Measurements from ENCODE around the gene YPEL2.

The YPEL2 gene

DNA sequence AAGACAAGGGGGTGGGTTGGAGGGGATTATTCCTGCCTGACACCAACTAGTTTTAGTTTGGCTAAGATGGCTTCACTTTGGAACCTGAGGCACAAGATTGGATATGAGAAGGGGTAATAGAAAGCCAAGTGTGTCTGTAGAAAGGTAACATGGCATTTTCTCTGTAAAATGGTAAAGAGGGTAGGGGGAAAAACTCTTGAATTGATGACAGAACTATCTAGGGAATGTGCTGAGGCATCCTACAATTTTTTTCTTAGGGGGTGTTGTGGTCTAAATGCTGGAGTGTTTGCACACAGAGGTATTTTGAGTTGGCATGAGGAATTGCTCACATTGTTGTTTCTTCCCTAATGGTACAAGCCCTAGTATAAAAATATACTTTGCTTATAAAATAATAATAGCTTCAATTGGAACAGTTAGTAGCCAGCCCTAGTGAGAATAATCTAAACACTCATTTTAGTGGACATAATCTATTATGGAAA is 25.8 kb downstream of the YPEL2 start:
- DNase-seq (ENCODE audit: low read depth): peak; percentile 50

DNA sequence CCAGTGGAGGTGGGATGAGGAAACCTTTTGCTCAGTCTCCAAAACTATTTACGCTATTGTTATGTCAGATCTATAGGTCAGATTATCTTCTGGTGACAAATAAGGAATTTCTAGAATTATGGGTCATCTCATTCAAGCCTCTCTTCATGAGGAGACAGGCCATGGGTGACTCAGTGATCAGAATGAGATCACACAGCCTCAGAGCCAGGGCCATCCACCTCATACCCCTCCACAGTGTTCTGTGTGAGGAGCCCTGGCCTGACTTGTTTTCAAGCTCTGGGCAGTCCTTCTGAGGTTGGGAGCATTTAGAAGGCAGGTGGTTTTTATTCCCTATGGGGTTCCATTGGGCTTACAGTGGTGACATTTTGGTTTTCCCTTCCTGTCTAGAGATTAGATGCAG is 26.5 kb downstream of the YPEL2 start:
- DNase-seq (ENCODE audit: low read depth): peak; percentile 75

DNA sequence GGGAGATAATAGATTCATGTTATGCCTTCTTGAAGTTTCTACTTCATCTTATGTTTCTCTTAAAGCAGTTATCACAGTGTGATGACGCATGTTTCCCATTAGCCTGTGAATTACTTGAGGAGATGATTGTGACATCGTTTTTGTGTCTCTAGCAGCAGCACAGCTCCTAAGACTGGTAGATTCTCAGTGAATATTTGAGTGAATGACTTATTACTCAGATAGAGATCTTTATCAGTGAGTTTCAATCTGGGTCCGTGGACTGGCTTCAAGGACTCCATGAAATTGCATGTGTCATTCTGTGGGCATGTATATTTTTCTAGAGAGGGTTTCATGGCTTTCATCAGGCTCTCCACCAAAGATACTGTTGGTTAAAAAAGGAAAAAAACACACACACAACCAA is 29.9 kb downstream of the YPEL2 start:
- DNase-seq (ENCODE audit: low read depth): peak; percentile 90

DNA sequence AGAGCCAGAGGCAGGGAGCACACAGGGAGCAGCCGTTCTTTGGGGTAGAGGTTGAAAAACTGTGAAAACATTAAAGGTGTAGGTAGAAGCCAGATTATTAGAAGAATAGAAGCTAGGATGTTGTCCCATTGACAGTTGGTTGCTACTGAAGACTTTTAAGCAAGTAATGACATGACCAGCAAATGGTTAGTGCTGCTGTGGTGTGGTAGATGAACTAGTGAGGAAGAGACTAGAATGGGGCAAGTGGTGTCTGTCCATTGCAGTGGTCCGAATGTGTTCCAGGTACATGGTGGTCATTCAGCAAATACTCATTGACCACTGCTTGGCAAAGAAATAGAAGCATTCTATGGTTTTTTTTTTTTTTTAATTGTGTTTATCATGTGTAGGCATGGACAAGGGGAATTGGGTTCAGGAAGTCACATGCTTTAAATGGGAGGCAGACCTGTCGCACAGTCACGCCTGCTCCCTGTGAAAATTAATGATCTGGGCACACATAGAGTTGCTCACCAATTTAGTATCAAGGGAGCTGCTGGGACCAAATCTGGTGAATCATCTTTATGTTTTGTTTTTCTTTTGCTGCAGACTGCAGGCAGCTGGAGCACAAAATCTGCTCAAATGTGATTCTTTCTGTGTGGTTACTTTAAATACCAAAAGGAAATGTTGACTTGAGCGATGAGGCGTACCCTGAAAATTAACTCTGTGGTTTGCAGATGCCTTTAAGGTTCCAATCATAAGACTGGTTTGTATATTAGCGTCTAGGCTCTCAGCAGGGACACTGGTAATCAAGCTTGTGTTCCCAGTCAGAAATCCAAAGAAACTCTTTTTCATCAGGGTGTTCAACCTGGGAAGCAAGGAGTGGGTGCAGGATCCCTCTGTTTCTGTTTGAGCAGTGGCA is 30.7 kb downstream of the YPEL2 start:
- peak; percentile 79 for DNase-seq (ENCODE audit: low read depth)

DNA sequence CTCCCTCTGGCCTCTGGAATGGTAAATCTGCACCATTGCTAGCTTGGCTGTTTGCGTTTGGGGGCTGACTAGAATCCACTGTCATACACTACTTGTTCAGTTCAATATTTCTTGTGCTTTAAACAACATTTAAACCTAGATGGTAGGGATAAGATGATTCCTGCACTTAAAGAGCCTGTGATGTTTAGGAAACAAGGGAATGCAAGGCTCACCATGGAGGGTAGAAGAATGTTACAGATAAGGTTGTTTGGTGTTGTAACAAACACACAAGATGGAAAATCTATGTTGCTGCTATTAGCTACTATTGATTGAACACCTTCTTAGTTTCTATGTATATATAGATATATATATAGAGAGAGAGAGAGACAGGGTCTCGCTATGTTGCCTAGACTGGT is 31.4 kb downstream of the YPEL2 start:
- DNase-seq (ENCODE audit: low read depth): no peak

DNA sequence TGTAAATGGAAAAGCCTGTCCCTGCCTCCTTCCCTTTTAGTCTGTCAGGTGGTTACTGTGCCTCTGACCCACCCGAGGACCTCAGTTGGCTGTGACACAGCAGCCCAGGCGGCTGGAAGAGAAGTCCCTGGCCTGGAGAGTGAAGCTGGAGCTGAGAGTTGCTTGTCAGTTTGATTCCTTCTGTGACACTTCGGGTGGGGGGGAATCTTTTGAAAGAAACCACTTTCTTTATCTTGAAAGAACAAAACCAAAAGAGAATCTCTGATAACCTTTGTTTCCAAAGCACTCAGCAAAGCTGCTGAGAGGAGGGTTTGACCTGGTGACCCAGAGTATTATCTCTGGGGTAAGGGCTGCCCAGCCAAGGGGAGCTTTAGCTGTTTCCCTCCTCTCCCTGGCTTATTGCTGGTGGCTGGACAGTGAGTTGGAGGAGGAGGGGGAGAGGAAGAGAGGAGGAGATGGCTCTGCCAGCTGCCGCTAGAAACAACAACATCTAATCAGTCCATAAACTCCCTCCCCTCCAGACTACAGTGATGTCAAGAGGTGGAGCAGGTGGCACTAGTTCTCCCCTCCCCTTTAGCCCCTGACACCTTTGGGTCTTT is 34.0 kb downstream of the YPEL2 start:
- no peak for DNase-seq (ENCODE audit: low read depth)

DNA sequence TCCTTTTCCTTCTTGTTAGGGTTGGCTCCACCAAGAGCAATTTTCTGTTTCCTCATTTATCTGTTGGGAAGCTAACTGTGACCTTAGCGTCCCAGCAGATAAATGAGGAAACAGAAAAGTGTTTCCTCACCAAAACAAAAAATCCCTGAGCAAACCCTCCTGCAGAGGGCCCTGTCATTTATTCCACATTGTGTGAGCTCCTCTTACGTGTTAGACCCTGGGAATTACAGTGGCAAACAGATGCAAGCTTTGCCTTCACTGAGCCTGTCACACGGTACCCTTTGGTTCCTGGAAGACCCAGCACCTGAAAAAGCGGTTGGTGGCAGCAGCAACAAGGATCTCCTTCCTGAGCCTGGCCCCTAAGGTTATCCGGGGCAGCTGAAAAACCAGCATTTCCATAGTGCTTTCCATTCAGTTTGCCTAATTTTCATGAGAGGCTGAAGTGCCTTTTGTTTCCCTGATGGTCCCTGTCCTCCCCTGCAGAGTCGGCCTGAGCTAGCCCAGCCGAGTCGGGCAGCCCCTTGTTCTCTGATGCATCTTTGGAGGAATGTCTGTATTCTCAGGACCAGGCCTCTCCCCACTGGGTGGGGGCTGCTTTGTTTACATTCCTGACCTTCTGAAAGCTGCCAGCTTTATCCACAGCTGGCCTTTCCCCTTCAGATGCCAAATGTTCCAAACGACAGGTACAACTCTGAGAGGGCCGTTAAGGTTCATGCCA is 34.7 kb downstream of the YPEL2 start:
- no peak for DNase-seq (ENCODE audit: low read depth)

DNA sequence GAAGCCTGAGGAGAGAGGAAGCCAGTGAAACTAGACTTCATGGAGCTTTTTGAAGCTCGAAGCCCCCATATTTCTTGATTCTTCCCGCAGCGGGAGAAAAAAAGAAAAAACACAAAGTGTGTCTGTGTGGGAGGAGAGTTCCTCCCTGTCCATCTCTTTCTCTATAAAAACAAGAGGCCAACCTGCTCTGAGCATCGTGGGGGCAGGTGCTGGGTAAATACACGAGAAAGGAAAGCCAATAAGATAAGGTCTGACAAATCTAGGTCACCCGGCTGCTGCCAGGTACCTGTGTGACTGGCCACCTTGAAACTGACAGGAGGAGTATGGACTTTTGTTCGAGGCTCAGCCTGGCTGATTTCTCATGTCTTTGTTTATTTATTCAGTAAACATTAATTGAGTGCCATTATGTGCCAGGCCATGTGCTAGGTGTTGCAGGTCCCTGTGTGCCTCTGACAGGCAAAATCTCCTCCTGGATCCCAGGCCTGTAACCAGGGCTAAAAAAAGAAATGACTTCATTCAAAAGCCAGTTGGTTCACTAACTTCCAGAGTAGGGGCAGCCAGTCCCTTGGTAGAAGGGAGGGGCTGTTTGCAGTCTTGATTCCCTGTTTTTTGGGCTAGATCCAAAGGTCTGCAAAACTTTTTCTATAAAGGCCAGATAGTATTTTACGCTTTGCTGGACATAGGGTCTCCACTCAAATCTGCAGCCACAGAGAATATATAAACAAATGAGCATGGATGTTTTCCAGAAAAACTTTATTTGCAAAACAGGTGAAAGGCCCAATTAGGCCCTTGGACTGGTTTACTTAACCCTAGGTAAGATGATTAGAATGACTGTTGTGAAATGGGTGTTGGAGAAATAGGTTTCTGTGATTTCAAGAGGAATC is 35.6 kb downstream of the YPEL2 start:
- DNase-seq (ENCODE audit: low read depth): no peak

DNA sequence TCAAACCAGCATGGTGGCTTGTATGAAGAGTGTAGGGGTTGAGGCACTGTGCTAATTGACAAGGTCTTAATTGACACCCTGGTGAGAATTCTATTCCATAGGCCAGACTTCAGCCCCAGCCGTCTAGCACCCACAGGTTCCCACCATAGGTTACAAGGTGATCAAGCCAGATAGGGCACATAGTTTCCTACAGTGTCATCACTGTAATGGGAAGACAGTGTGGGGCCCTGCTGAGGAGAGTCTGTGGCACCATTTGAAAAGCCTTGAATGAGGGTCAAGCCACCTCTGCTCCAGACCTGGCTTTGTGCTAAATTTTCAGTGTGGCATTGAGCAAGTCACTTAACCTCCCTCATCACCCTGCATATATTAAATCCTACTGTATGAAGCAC is 36.2 kb downstream of the YPEL2 start:
- DNase-seq (ENCODE audit: low read depth): no peak

DNA sequence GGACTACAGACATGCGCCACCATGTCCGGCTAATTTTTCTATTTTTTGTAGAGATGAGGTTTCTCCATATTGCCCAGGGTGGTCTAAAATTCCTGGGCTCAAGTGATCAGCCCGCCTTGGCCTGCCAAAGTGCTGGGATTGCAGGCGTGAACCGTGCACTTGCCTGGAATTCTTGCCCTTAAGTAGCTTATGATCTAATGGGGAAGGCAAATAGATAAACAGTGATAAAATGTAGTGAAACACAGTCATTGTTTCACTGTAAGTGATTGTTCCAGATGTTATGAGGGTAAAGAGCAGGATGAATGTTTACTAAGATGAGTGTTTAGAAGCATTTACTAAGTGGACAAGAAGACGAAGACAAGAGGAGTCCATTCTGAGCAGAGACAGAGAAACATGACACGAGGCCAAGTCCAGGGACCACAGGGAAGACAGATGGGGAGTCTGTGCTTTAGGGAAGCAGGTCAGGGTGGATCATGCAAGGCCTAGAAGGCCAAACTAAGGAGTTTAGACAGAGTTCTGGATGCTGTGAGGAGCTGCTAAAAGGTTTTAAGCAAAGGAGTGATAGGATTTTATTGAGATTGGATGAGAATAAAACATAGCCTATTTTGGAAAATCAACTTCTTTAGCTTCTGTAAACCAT is 36.9 kb downstream of the YPEL2 start:
- no peak for DNase-seq (ENCODE audit: low read depth)

DNA sequence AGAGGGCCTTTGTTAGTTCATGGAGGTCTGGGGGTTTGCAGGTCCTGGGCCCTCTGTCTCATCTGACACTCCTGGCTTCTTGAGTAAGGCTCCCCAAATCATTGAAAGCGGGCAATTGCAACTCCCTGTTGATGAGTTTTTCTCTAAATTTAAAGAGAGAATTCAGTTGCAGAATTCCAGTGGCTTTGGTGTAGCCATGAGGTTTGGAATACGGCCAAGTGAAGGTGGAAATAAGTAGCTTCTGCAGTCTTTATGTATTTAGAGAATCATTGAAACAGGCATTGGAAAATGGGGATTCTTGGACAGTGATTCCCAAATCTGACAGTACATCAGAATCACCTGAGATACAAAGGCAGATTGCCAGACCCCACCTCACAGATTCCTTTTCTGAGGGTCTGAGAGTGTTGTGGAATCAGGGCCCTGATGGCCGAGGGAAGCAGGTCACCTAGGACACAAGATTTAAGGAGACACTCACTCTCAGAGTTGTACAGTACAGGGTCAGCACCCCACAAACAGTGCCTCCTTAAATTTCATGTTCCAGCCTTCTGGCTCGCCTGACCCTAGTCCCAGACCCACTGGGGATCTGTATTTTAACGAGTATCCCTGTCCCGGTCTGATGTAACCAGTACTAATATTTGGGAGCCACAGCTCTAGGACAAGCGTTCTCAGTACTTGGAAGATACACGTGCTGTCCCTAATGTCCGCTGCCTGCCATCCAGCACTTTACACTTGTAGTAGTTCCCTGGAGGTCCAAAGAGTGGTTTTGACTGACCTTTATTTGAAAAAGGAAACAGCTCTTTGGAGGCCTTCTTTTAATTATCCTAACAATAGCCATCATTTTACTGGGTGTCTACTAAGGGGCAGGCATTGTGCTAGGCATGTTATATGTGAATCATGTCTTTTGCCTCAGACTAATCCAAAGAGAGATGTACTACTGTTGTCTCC is 37.8 kb downstream of the YPEL2 start:
- no peak for DNase-seq (ENCODE audit: low read depth)

DNA sequence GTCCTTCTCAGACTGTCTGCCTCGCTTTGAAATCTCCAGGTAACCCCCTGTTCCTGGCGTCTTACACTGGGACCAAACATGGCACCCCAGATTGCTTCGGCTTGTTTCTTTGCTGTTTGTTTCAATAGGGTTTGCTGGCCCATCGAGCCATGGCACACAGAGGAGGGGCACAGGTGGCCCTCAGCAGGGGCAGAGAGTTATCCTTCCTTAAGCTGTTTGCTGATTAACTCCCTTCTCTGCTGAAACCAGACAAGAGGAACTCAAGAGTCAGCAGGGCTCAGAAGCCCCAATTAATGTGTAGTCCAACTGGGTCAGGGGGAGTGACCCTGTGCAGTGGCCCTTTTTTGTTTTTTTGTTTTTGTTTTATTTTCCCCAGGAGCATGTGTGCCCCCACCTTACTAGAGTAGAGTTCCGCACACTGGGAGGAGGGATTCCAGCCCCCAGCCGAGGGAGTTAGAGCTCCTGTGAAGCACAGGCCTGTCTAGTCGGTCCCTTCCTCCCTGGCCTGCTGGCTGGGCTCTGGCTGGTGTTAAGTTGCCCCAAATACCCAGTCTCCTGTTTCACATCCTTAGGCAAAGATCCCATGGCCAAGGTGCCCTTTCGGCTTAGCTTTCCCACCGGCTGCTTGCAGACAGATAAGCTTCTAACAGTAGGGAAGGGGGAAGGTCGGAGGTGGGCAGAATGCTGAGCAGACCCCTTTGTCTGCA is 39.3 kb downstream of the YPEL2 start:
- DNase-seq (ENCODE audit: low read depth): no peak

DNA sequence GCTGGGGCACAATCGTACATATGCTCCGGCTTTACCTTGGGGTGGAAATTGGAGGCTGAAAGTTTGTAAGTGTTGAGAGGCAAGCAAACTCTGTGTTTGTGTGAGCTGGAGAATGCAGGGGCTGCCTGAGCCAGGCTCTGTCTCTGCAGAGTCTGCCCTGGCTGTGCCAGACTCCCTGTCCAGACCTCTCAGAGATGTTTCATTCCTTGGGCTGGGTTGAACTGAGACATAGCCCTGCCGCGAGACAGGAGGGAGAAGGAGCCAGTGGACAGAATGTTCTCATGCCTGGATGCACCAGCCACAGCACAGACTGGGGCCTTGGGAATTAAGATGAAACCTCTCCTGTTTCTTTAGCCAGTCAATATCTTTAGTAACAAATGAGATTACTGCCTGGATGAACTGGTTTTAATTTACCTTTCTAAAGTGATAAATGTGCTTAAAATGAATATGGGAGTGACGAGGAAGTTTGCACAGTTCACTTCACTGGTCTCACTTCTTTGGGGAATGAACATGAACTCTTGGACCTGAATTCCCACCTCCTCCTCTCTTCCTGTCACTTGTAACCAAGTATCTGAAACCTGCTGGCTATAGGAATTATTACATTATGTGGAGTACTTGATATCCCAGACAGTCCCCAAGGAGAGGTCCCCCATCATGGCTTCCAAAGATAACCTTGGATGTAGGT is 40.1 kb downstream of the YPEL2 start:
- DNase-seq (ENCODE audit: low read depth): no peak

DNA sequence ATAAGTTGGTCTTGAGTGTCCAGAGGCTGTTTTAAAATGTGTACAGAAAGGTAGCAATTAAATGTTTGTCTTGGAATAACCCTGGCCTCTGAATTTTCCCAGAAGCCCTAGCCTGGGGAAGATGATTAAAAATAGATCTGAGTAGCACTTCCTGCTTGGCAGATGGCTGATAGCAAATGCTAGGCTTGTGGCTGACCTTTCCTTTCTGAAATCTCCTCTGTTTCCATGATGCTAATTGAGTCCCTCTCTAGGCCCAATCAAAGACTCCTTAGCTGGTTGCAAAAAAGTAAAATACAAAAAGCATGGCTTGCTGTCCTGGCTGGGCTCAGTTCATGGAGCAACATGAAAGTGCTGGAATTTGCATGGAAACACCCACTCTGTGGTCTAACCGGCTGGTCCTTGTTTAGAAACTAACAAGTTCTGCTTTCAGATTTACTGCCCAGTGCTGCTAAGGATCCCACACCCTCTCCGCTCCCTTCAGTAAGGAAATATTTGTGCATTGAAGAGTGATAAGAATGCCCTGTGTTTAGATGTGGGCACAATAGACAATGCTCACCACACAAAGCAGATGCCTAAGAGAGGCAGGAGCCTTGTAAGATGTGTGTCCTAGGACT is 40.8 kb downstream of the YPEL2 start:
- no peak for DNase-seq (ENCODE audit: low read depth)

DNA sequence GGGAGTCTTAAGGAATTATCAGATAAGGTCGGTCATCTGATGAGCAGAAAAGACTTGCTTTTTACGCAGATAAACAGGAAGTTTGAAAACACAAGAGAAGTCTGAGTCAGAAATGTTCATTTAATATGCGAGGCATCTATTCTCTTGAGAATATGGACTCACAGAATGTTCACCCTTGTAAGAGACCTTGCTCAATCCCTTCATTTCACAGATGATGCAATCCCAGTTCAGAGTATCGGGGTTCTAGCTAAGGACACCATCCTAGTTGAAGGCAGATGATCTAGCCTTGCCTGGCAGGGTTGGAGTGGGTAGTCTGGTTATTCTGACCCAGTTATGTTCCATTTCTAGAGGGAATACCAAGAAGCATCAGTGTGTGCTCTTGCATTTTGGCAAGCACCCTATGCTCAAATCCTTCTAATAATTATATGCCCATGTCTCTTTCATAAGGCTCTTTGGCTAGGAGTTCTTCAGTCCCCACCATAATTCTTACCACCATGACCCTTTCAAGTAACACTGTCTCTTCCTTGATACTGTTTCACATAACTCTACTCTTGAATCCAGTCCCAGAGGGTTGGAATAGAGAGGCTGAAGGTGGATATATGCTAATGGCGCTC is 42.5 kb downstream of the YPEL2 start:
- DNase-seq (ENCODE audit: low read depth): no peak

DNA sequence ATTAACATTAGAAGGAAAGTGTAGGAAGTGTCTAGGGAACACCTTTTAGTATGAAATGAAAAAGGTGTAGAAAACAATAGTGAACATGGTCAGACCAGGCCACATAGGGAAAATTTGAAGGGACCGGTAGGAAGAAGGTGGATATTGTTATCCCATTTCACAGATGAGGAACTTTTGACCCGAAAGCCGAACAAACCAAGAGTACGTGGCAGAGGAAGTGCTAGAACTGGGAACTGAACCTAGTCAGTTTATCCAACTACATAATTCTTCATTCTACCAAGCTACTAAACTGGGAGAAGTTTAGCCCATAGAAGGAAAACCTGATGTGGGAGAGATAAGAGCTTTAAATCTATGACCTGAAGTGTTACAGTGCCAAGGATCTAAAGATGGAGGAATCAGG is 43.2 kb downstream of the YPEL2 start:
- DNase-seq (ENCODE audit: low read depth): no peak

DNA sequence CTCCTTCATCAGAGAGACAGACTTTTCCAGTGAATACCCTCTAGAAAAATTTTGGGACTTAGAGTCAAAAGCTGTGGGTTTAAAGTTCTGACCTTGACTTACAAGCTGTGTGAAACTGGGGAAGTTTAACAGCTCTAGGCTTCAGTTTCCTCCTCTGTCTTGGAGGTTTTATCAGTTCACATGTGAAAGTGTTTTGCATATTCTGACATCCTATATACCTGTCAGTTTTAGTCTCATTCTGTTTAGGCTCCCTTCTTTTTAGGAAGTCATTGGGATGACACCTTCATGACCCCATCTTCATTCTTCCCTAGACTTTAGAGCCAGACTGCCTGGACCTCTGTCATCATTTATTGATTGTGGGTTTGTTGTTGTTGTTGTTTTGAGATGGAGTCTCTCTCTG is 44.4 kb downstream of the YPEL2 start:
- DNase-seq (ENCODE audit: low read depth): no peak

DNA sequence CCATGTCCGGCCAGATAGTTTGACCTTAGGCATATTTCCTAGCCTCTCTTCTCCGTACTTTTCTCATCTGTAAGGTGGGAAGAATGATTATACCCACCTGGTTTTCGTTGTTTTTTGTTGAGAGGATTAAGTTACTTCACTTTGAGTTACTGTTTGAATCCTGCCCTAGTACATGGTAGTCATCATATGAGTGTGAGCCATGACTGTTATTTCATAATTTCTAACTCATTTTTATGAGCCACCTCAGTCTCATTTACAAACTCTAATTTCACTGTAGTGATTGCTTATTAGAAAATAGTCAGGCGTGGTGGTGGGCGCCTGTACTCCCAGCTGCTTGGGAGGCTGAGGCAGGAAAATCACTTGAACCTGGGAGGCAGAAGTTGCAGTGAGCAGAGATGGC is 45.1 kb downstream of the YPEL2 start:
- no peak for DNase-seq (ENCODE audit: low read depth)
